Body of pancreas (tissue), 4 donors: ENCODE results near the gene WDR46.

ENCODE experiments used
- CTCF ChIP-seq, 7 experiments: fragments of 450-650 bp in 4 of 7; fragments of 200-600 bp in 3 of 7; sonication (generic) in 3 of 7; IDR thresholded peaks; one replicate each; pipeline ENCODE4 v1.5.1; 2016 to 2019; ENCODE audit warnings: antibody characterized with exemption in 7 of 7
- POLR2A ChIP-seq, 3 donors: fragments of 450-650 bp; IDR thresholded peaks; one replicate each; pipeline ENCODE4 v1.6.1; 2016; ENCODE audit warnings: antibody characterized with exemption in 3 of 3, mild to moderate bottlenecking in 2 of 3

GRCh38 chr6:33286946-33287914, 1.8 kb downstream of the WDR46 start:
- TF ChIP-seq CTCF (IDR thresholded peaks at IDR 0.05) (no peak), POLR2A (IDR thresholded peaks at IDR 0.05) (no peak)
